Superior temporal gyrus (tissue), 1 donor: ENCODE measurements around the gene RAP1GAP.

Experiments
- DNase-seq: peaks from one replicate; pipeline ENCODE4 v3.0.0-alpha.2; 2016; ENCODE audit errors: extremely low spot score

The RAP1GAP gene

GRCh38 chr1:21610027-21610426 lies 59.1 kb downstream of the RAP1GAP start:
- DNase-seq = no peak

- no peak for DNase-seq
Observed at GRCh38 chr1:21608798-21609197, 60.4 kb downstream of the RAP1GAP start.

- no peak for DNase-seq
Observed at GRCh38 chr1:21607549-21608529, 61.3 kb downstream of the RAP1GAP start.

- DNase-seq = no peak
Observed at GRCh38 chr1:21605964-21606705, 63.0 kb downstream of the RAP1GAP start.

GRCh38 chr1:21605012-21605715 lies 64.0 kb downstream of the RAP1GAP start:
- DNase-seq = no peak

- DNase-seq = no peak
Observed at GRCh38 chr1:21604208-21604957, 64.8 kb downstream of the RAP1GAP start.

- DNase-seq = no peak
Observed at GRCh38 chr1:21603177-21604138, 65.7 kb downstream of the RAP1GAP start.

GRCh38 chr1:21601278-21602048 lies 67.7 kb downstream of the RAP1GAP start:
- DNase-seq = no peak

GRCh38 chr1:21599402-21599801 lies 69.8 kb downstream of the RAP1GAP start:
- no peak for DNase-seq

- no peak for DNase-seq
Observed at GRCh38 chr1:21598904-21599303, 70.3 kb downstream of the RAP1GAP start.

- no peak for DNase-seq
Observed at GRCh38 chr1:21598417-21598816, 70.7 kb downstream of the RAP1GAP start.

GRCh38 chr1:21597753-21598152 lies 71.4 kb downstream of the RAP1GAP start:
- no peak for DNase-seq

- DNase-seq = no peak
Observed at GRCh38 chr1:21596628-21597027, 72.5 kb downstream of the RAP1GAP start.

- no peak for DNase-seq
Observed at GRCh38 chr1:21596174-21596573, 73.0 kb downstream of the RAP1GAP start.

- DNase-seq = peak; percentile 65
Observed at GRCh38 chr1:21594935-21595897, 73.9 kb downstream of the RAP1GAP start.

GRCh38 chr1:21594501-21594900 lies 74.7 kb downstream of the RAP1GAP start:
- DNase-seq = no peak

GRCh38 chr1:21593231-21593630 lies 75.9 kb downstream of the RAP1GAP start:
- DNase-seq = no peak
